SKM-1 treated with dmso at 0.1 percent for 144 hours (cell line): Measurements from ENCODE around the gene CABLES1.
"Not testable (repeated sequence)": the region's sequence is repeated elsewhere in the genome, so short reads cannot be mapped to it uniquely, and the experiment has no call there.

Experiments used
- DNase-seq: peaks from one replicate; lab custom pipeline; 2025; ENCODE audit not compliant: unreplicated experiment; lab: John Stamatoyannopoulos, UW

Gene CABLES1

GRCh38 chr18:23141104-23141999, 6.1 kb downstream of the CABLES1 start:
- no peak for DNase-seq

GRCh38 chr18:23142251-23142929, 7.1 kb downstream of the CABLES1 start:
- DNase-seq = no peak

GRCh38 chr18:23143016-23143814, 7.9 kb downstream of the CABLES1 start:
- DNase-seq = peak; percentile 63

GRCh38 chr18:23143815-23144261, 8.6 kb downstream of the CABLES1 start:
- DNase-seq = no peak

- DNase-seq = no peak
These were observed 9.4 kb downstream of the CABLES1 start for GRCh38 chr18:23144640-23145039.

- no peak for DNase-seq
These were observed 10.3 kb downstream of the CABLES1 start for GRCh38 chr18:23145621-23146020.

GRCh38 chr18:23146861-23147469, 11.7 kb downstream of the CABLES1 start:
- no peak for DNase-seq

- DNase-seq = no peak
These were observed 13.1 kb downstream of the CABLES1 start for GRCh38 chr18:23148382-23148781.

GRCh38 chr18:23149570-23149969, 14.3 kb downstream of the CABLES1 start:
- DNase-seq = no peak

GRCh38 chr18:23151414-23152099, 16.3 kb downstream of the CABLES1 start:
- no peak for DNase-seq

GRCh38 chr18:23154030-23154429, 18.7 kb downstream of the CABLES1 start:
- DNase-seq = no peak

GRCh38 chr18:23154823-23155500, 19.7 kb downstream of the CABLES1 start:
- no peak for DNase-seq

- no peak for DNase-seq
These were observed 20.3 kb downstream of the CABLES1 start for GRCh38 chr18:23155537-23155936.

- no peak for DNase-seq
These were observed 20.8 kb downstream of the CABLES1 start for GRCh38 chr18:23156134-23156533.

GRCh38 chr18:23158058-23158457, 22.8 kb downstream of the CABLES1 start:
- no peak for DNase-seq

GRCh38 chr18:23158884-23159283, 23.6 kb downstream of the CABLES1 start:
- not testable (repeated sequence) for DNase-seq

- no peak for DNase-seq
These were observed 24.1 kb downstream of the CABLES1 start for GRCh38 chr18:23159344-23159743.

- no peak for DNase-seq
These were observed 27.2 kb downstream of the CABLES1 start for GRCh38 chr18:23162473-23162872.

- DNase-seq = no peak
These were observed 28.7 kb downstream of the CABLES1 start for GRCh38 chr18:23163786-23164533.
